ENCODE results near the gene TAS2R60. TPM values are rescaled to one million over a fixed set of nuclear protein-coding genes. Genes with fewer than 3 reads are reported as not detected.

The TAS2R60 gene
- total RNA-seq, 2 experiments from 2014 or later = not detected

GRCh38 chr7:143449793-143450192 lies 6.5 kb downstream of the TAS2R60 start:
- POLR2A ChIA-PET = interaction anchor here (1.5 kb wide), 1 partner anchor 16 kb away, joined by 3 read pairs; no protein-coding TSS in a partner anchor
- no peak for DNase-seq (ENCODE audit: low spot score)
- intact Hi-C loops (cut with micrococcal nuclease; ENCODE audit: unreplicated experiment) = no loop called here
- Histone ChIP-seq H3K79me2 (ENCODE audit: insufficient read depth, low read depth, low read length) (no peaks in the 10 kb centered on the region), H3K9me2 (ENCODE audit: insufficient read depth, low read length) (no peaks in the 10 kb centered on the region), H4K20me1 (ENCODE audit: insufficient read depth, low read length) (no peaks in the 10 kb centered on the region), H3K4me2 (ENCODE audit: low read length) (no peak overlapping the region), H2AFZ (ENCODE audit: low read length) (no peak overlapping the region), H3K4me3 (ENCODE audit: low read depth, low read length, poor library complexity, severe bottlenecking) (no peak overlapping the region), H3K9me3 (ENCODE audit: low read length) (no peaks in the 10 kb centered on the region), H3K36me3 (ENCODE audit: insufficient read depth, low read length) (no peaks in the 10 kb centered on the region), H3K27ac (ENCODE audit: low read depth, low read length, poor library complexity, severe bottlenecking) (no peak overlapping the region), H3K4me1 (ENCODE audit: insufficient read depth, low read length, poor library complexity, severe bottlenecking) (no peaks in the 10 kb centered on the region)
- CTCF ChIA-PET (ENCODE audit: unreplicated experiment) = no interaction called here
- TF ChIP-seq EZH2phosphoT487 (IDR thresholded peaks at IDR 0.05; ENCODE audit: borderline replicate concordance, low read depth, low read length) (no peak), CTCF (conservative IDR thresholded peaks at IDR 0.05; ENCODE audit: low read length) (no peak)
- BruUV-seq (replicated peaks) = no TSS peak

- no peak overlapping the region for H2AFZ ChIP-seq (ENCODE audit: low read length)
- no peaks in the 10 kb centered on the region for H3K4me1 ChIP-seq (ENCODE audit: insufficient read depth, low read length, poor library complexity, severe bottlenecking)
- intact Hi-C loops (cut with micrococcal nuclease; ENCODE audit: unreplicated experiment) = no loop called here
- no peak for TF ChIP-seq EZH2phosphoT487 (IDR thresholded peaks at IDR 0.05; ENCODE audit: borderline replicate concordance, low read depth, low read length)
- no peak for TF ChIP-seq CTCF (conservative IDR thresholded peaks at IDR 0.05; ENCODE audit: low read length)
- H3K36me3 ChIP-seq (ENCODE audit: insufficient read depth, low read length) = no peaks in the 10 kb centered on the region
- POLR2A ChIA-PET = interaction anchor here (0.7 kb wide), 1 partner anchor 505 kb away, joined by 3 read pairs; no protein-coding TSS in a partner anchor
- H3K9me2 ChIP-seq (ENCODE audit: insufficient read depth, low read length) = no peaks in the 10 kb centered on the region
- H3K4me2 ChIP-seq (ENCODE audit: low read length) = no peak overlapping the region
- no peaks in the 10 kb centered on the region for H3K9me3 ChIP-seq (ENCODE audit: low read length)
- H4K20me1 ChIP-seq (ENCODE audit: insufficient read depth, low read length) = no peaks in the 10 kb centered on the region
- no peaks in the 10 kb centered on the region for H3K79me2 ChIP-seq (ENCODE audit: insufficient read depth, low read depth, low read length)
- no peak overlapping the region for H3K27ac ChIP-seq (ENCODE audit: low read depth, low read length, poor library complexity, severe bottlenecking)
- no TSS peak for BruUV-seq (replicated peaks)
- DNase-seq (ENCODE audit: low spot score) = no peak
- CTCF ChIA-PET (ENCODE audit: unreplicated experiment) = no interaction called here
- H3K4me3 ChIP-seq (ENCODE audit: low read depth, low read length, poor library complexity, severe bottlenecking) = no peak overlapping the region
Measured at GRCh38 chr7:143451122-143451521, 7.9 kb downstream of the TAS2R60 start.

- POLR2A ChIA-PET = no interaction called here
- no peak for TF ChIP-seq EZH2phosphoT487 (IDR thresholded peaks at IDR 0.05; ENCODE audit: borderline replicate concordance, low read depth, low read length)
- Histone ChIP-seq H3K9me2 (ENCODE audit: insufficient read depth, low read length) (no peaks in the 10 kb centered on the region), H3K36me3 (ENCODE audit: insufficient read depth, low read length) (no peaks in the 10 kb centered on the region), H3K9me3 (ENCODE audit: low read length) (no peaks in the 10 kb centered on the region), H3K27ac (ENCODE audit: low read depth, low read length, poor library complexity, severe bottlenecking) (no peak overlapping the region), H3K79me2 (ENCODE audit: insufficient read depth, low read depth, low read length) (no peaks in the 10 kb centered on the region), H3K4me1 (ENCODE audit: insufficient read depth, low read length, poor library complexity, severe bottlenecking) (no peaks in the 10 kb centered on the region), H3K4me2 (ENCODE audit: low read length) (no peak overlapping the region), H2AFZ (ENCODE audit: low read length) (no peak overlapping the region), H3K4me3 (ENCODE audit: low read depth, low read length, poor library complexity, severe bottlenecking) (no peak overlapping the region), H4K20me1 (ENCODE audit: insufficient read depth, low read length) (no peaks in the 10 kb centered on the region)
- DNase-seq (ENCODE audit: low spot score) = no peak
- intact Hi-C loops (cut with micrococcal nuclease; ENCODE audit: unreplicated experiment) = no loop called here
- CTCF ChIA-PET (ENCODE audit: unreplicated experiment) = no interaction called here
- no TSS peak for BruUV-seq (replicated peaks)
Measured at GRCh38 chr7:143451746-143452145, 8.5 kb downstream of the TAS2R60 start.

Data from OCI-LY7 (cell line).